H1 (cell line): ENCODE results near the gene VASP.

Source experiments
- CHD1 ChIP-seq: IDR thresholded peaks from 2 replicates; pipeline ENCODE4 v1.6.1; 2012; ENCODE audit warnings: low read depth, low read length, improper control_type of control experiment
- EP300 ChIP-seq, 2 experiments: IDR thresholded peaks; 1 replicate in 1 of 2; 2 replicates in 1 of 2; pipeline ENCODE4 v1.6.1; 2011 to 2012; ENCODE audit warnings: low read depth in 2 of 2, low read length in 2 of 2, mild to moderate bottlenecking in 2 of 2, borderline replicate concordance in 1 of 2, inconsistent platforms in 1 of 2, moderate library complexity in 1 of 2
- FOSL1 ChIP-seq: IDR thresholded peaks from 2 replicates; pipeline ENCODE4 v1.6.1; 2011; ENCODE audit warnings: mild to moderate bottlenecking, low read depth, low read length, moderate library complexity; ENCODE audit not compliant: insufficient read depth
- HDAC2 ChIP-seq, 2 experiments: fragments of 300-600 bp in 1 of 2; sonication (generic) in 1 of 2; IDR thresholded peaks; 2 replicates each; pipeline ENCODE4 v1.6.1; 2011 to 2012; ENCODE audit warnings: low read depth in 2 of 2, low read length in 2 of 2, mild to moderate bottlenecking in 2 of 2, moderate library complexity in 2 of 2, borderline replicate concordance in 1 of 2, inconsistent platforms in 1 of 2
- HDAC6 ChIP-seq: IDR thresholded peaks from one replicate; pipeline ENCODE4 v1.7.1; 2012; ENCODE audit warnings: low read depth, mild to moderate bottlenecking, inconsistent platforms, low read length, moderate library complexity
- MAFK ChIP-seq: IDR thresholded peaks from 2 replicates; pipeline ENCODE4 v1.6.1; 2012; ENCODE audit warnings: low read depth, mild to moderate bottlenecking, improper control_type of control experiment, low read length
- POLR2A ChIP-seq, 2 experiments: IDR thresholded peaks; 1 replicate in 1 of 2; 2 replicates in 1 of 2; pipeline ENCODE4 v1.6.1; 2011; ENCODE audit warnings: low read depth in 2 of 2, low read length in 2 of 2, mild to moderate bottlenecking in 2 of 2; ENCODE audit errors: control extremely low read depth in 1 of 2
- POLR2AphosphoS5 ChIP-seq: IDR thresholded peaks from 2 replicates; pipeline ENCODE4 v1.6.1; 2011; ENCODE audit warnings: low read depth, low read length
- TBP ChIP-seq: IDR thresholded peaks from 2 replicates; pipeline ENCODE4 v1.6.1; 2011; ENCODE audit warnings: low read depth, low read length, improper control_type of control experiment
- ZNF274 ChIP-seq: IDR thresholded peaks from 2 replicates; pipeline ENCODE4 v1.7.0; 2012; ENCODE audit warnings: low read length, borderline replicate concordance; ENCODE audit errors: extremely low read depth
- TF ChIP-seq, protein P1 (sequence below), 3 experiments: IDR thresholded peaks; 1 replicate in 2 of 3; 2 replicates in 1 of 3; pipeline versions ENCODE4 v1.5.1 to v1.6.1; 2011; ENCODE audit warnings: low read length in 3 of 3, mild to moderate bottlenecking in 3 of 3, inconsistent platforms in 2 of 3, low read depth in 1 of 3, moderate library complexity in 1 of 3; ENCODE audit not compliant: insufficient read depth in 1 of 3; ENCODE audit errors: control extremely low read depth in 1 of 3
- TF ChIP-seq, protein P2 (sequence below): IDR thresholded peaks from 2 replicates; pipeline ENCODE4 v1.6.1; 2011; ENCODE audit warnings: low read length, improper control_type of control experiment

DNA sequence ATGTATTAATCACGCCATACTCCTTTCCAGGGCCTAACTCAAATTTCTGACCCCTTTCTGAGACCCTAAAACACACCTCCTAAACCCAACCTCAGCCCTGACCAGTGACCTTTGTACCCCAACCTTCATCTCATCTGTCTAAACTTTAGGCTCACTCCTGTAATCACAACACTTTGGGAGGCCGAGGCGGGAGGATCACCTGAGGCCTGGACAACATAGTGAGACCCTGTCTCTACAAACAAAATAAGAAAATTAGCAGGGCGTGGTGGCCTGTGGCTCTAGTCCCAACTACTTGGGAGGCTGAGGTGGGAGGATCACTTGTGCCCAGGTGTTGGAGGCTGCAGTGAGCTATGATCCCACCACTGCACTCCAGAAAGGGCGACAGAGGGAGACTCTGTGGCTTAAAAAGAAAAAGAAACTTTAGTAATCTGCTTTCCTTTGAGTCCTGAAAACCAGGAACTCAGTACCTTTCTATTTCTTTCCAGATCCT lies 15.1 kb upstream of the VASP start:
- TF ChIP-seq, protein P1, sequence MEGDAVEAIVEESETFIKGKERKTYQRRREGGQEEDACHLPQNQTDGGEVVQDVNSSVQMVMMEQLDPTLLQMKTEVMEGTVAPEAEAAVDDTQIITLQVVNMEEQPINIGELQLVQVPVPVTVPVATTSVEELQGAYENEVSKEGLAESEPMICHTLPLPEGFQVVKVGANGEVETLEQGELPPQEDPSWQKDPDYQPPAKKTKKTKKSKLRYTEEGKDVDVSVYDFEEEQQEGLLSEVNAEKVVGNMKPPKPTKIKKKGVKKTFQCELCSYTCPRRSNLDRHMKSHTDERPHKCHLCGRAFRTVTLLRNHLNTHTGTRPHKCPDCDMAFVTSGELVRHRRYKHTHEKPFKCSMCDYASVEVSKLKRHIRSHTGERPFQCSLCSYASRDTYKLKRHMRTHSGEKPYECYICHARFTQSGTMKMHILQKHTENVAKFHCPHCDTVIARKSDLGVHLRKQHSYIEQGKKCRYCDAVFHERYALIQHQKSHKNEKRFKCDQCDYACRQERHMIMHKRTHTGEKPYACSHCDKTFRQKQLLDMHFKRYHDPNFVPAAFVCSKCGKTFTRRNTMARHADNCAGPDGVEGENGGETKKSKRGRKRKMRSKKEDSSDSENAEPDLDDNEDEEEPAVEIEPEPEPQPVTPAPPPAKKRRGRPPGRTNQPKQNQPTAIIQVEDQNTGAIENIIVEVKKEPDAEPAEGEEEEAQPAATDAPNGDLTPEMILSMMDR (IDR thresholded peaks at IDR 0.05; ENCODE audit: control extremely low read depth in 1 of 3, insufficient read depth in 1 of 3, low read depth in 1 of 3, low read length in 3 of 3): no peak
- TF ChIP-seq POLR2A (IDR thresholded peaks at IDR 0.05; ENCODE audit: control extremely low read depth in 1 of 2, low read depth in 2 of 2, low read length in 2 of 2): no peak
- no peak for TF ChIP-seq POLR2AphosphoS5
- TF ChIP-seq HDAC6: no peak
- no peak for TF ChIP-seq MAFK
- TF ChIP-seq TBP: no peak
- TF ChIP-seq EP300 (IDR thresholded peaks at IDR 0.05; ENCODE audit: borderline replicate concordance in 1 of 2, low read depth in 2 of 2, low read length in 2 of 2): no peak
- TF ChIP-seq ZNF274: no peak
- TF ChIP-seq FOSL1: no peak
- peak in 1 of 2 experiments; percentile 23; a peak in 1 of 4 replicates for TF ChIP-seq HDAC2 (IDR thresholded peaks at IDR 0.05; ENCODE audit: borderline replicate concordance in 1 of 2, low read depth in 2 of 2, low read length in 2 of 2)
- TF ChIP-seq, protein P2, sequence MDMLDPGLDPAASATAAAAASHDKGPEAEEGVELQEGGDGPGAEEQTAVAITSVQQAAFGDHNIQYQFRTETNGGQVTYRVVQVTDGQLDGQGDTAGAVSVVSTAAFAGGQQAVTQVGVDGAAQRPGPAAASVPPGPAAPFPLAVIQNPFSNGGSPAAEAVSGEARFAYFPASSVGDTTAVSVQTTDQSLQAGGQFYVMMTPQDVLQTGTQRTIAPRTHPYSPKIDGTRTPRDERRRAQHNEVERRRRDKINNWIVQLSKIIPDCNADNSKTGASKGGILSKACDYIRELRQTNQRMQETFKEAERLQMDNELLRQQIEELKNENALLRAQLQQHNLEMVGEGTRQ: no peak
- TF ChIP-seq CHD1: no peak
